HepG2 (cell line): ENCODE results near the gene UPF3A. TPM values are rescaled to one million over a fixed set of nuclear protein-coding genes. Genes with fewer than 3 reads are reported as not detected.

Source experiments
- CBX2 ChIP-seq, 2 experiments: fragments of 200-600 bp in 1 of 2; sonication (generic); formaldehyde crosslinking in 1 of 2; IDR thresholded peaks; 2 replicates each; pipeline versions ENCODE4 v1.7.0 to v1.8.1; 2018 to 2022; ENCODE audit warnings: low read depth in 2 of 2, low read length in 1 of 2, mild to moderate bottlenecking in 1 of 2, missing genetic modification reagents in 1 of 2
- DR1 ChIP-seq: sonication (generic); formaldehyde crosslinking; IDR thresholded peaks from 2 replicates; pipeline ENCODE4 v1.8.0; 2021; ENCODE audit warnings: mild to moderate bottlenecking, missing genetic modification reagents, inconsistent platforms
- HMGA1 ChIP-seq: sonication (generic); formaldehyde crosslinking; conservative IDR thresholded peaks from 2 replicates; pipeline ENCODE4 v1.4.0; 2020; ENCODE audit warnings: missing genetic modification reagents
- THAP11 ChIP-seq: IDR thresholded peaks from 2 replicates; pipeline ENCODE4 v1.6.1; 2016; ENCODE audit warnings: missing biosample characterization, missing genetic modification reagents
- YEATS4 ChIP-seq: sonication (generic); formaldehyde crosslinking; IDR thresholded peaks from 2 replicates; pipeline ENCODE4 v1.4.0; 2020; ENCODE audit warnings: missing genetic modification reagents, borderline replicate concordance
- ZBTB21 ChIP-seq: sonication (generic); formaldehyde crosslinking; IDR thresholded peaks from 2 replicates; pipeline ENCODE4 v1.4.0; 2020; ENCODE audit warnings: missing genetic modification reagents
- ZMYM3 ChIP-seq: sonication (generic); formaldehyde crosslinking; IDR thresholded peaks from 2 replicates; pipeline ENCODE4 v1.5.1; 2020; ENCODE audit warnings: mild to moderate bottlenecking, missing genetic modification reagents
- ZNF121 ChIP-seq: sonication (generic); formaldehyde crosslinking; IDR thresholded peaks from 2 replicates; pipeline ENCODE4 v1.5.0; 2020; ENCODE audit warnings: mild to moderate bottlenecking, missing genetic modification reagents
- ZNF577 ChIP-seq: sonication (generic); formaldehyde crosslinking; IDR thresholded peaks from 2 replicates; pipeline ENCODE4 v1.4.0; 2020; ENCODE audit warnings: mild to moderate bottlenecking, low read depth, missing genetic modification reagents, borderline replicate concordance
- polyA plus RNA-seq, 8 experiments: library from polyadenylated mRNA; depleted of rRNA in 3 of 8; stranded (reverse) in 7 of 8; unstranded in 1 of 8; fragments of >200 nt; fragmentation: Illumina TruSeq in 4 of 8; extraction: Trizol in 4 of 8; gene quantifications; 2 replicates each; pipeline versions ENCODE4 v1.2.1 to v1.2.3, GENCODE V29; 2011 to 2016; ENCODE audit warnings: low read depth in 4 of 8, missing spikeins in 1 of 8, mixed read lengths in 1 of 8; ENCODE audit not compliant: insufficient read depth in 1 of 8
- total RNA-seq, 5 experiments: library from RNA; depleted of rRNA; stranded (reverse); fragments of >200 nt; fragmentation: Illumina TruSeq; extraction: Trizol; gene quantifications; 2 replicates each; pipeline ENCODE4 v1.2.3, GENCODE V29; 2016; ENCODE audit warnings: low read depth in 1 of 5
- TF ChIP-seq, protein P1 (sequence below): sonication (generic); formaldehyde crosslinking; IDR thresholded peaks from 2 replicates; pipeline ENCODE4 v1.9.0; 2021; ENCODE audit warnings: missing genetic modification reagents, mild to moderate bottlenecking, borderline replicate concordance
- TF ChIP-seq, protein P2 (sequence below): sonication (generic); formaldehyde crosslinking; IDR thresholded peaks from 2 replicates; pipeline ENCODE4 v1.5.1; 2020; ENCODE audit warnings: missing genetic modification reagents, mild to moderate bottlenecking, borderline replicate concordance
- TF ChIP-seq, protein P3 (sequence below): sonication (generic); formaldehyde crosslinking; IDR thresholded peaks from 2 replicates; pipeline ENCODE4 v1.8.0; 2022; ENCODE audit warnings: low read depth, missing genetic modification reagents
- TF ChIP-seq, protein P4 (sequence below): sonication (generic); formaldehyde crosslinking; IDR thresholded peaks from 2 replicates; pipeline ENCODE4 v1.4.0; 2020; ENCODE audit warnings: missing genetic modification reagents, mild to moderate bottlenecking, borderline replicate concordance
- TF ChIP-seq, protein P5 (sequence below): sonication (generic); formaldehyde crosslinking; IDR thresholded peaks from 2 replicates; pipeline ENCODE4 v1.8.1; 2022; ENCODE audit warnings: mild to moderate bottlenecking, missing genetic modification reagents
- TF ChIP-seq, protein P6 (sequence below): sonication (generic); formaldehyde crosslinking; IDR thresholded peaks from 2 replicates; pipeline ENCODE4 v1.8.0; 2022; ENCODE audit warnings: missing genetic modification reagents, mild to moderate bottlenecking, moderate library complexity, borderline replicate concordance

Gene UPF3A
- total and polyA plus RNA-seq, 2 of the 13 experiments (the other 11 are each of a cell fraction or from before 2014, with no cell fraction given): 60.2 to 63.8 TPM

DNA sequence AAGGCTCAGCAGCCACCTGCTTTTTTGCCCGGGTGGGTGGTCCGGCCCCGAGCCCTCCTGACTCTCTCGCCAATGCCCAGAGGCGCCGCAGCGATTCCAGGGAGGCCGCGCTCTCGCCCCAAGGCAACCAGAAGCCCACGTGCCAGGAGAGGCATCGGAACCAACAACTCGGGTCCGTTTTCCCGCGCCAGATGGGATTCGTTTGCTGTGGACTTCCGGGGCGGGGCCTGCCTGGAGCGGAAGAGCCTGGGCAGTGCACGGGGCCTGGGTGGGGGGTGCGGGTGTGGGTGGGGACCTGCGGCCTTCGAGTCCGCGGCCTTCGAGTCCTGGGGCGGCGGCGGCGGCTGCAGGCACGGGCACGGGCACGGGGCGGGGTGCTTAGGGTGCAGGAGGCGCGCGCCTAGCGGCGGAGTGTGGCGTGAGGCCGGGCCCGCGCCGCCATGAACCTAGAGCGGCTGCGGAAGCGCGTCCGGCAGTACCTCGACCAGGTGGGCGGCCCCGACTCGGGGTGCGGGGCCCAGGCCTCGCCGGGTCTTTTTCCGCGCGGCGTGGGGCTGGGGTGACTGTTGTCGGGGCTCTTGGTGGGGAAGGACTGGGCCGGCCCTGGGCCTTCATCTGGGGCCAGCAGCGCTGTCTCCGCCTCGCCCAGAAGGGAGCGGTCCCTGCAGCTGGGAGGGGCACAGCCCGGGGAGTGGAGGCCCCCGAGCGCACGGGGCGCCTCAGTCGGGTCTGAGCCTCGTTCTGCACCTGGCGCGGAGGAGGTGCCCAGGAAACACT lies 46.6 kb upstream of the UPF3A start, which contains the start of gene CDC16 (continued):
- TF ChIP-seq, protein P1, sequence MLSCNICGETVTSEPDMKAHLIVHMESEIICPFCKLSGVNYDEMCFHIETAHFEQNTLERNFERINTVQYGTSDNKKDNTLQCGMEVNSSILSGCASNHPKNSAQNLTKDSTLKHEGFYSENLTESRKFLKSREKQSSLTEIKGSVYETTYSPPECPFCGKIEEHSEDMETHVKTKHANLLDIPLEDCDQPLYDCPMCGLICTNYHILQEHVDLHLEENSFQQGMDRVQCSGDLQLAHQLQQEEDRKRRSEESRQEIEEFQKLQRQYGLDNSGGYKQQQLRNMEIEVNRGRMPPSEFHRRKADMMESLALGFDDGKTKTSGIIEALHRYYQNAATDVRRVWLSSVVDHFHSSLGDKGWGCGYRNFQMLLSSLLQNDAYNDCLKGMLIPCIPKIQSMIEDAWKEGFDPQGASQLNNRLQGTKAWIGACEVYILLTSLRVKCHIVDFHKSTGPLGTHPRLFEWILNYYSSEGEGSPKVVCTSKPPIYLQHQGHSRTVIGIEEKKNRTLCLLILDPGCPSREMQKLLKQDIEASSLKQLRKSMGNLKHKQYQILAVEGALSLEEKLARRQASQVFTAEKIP (CRISPR knock-in tag): no peak
- peak; percentile 95 for TF ChIP-seq YEATS4 (CRISPR knock-in tag)
- peak; percentile 48; the same call in 1 of the 2 replicates for TF ChIP-seq ZNF121 (CRISPR knock-in tag)
- TF ChIP-seq, protein P2, sequence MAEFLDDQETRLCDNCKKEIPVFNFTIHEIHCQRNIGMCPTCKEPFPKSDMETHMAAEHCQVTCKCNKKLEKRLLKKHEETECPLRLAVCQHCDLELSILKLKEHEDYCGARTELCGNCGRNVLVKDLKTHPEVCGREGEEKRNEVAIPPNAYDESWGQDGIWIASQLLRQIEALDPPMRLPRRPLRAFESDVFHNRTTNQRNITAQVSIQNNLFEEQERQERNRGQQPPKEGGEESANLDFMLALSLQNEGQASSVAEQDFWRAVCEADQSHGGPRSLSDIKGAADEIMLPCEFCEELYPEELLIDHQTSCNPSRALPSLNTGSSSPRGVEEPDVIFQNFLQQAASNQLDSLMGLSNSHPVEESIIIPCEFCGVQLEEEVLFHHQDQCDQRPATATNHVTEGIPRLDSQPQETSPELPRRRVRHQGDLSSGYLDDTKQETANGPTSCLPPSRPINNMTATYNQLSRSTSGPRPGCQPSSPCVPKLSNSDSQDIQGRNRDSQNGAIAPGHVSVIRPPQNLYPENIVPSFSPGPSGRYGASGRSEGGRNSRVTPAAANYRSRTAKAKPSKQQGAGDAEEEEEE: peak; percentile 78; the same call in 1 of the 2 replicates
- TF ChIP-seq HMGA1 (CRISPR knock-in tag): no peak
- no peak for TF ChIP-seq CBX2 (IDR thresholded peaks at IDR 0.05; ENCODE audit: low read depth, low read length)
- peak; percentile 88; the same call in 1 of the 2 replicates for TF ChIP-seq CBX2 (CRISPR knock-in tag; IDR thresholded peaks at IDR 0.05; ENCODE audit: low read depth)
- 0 out of 2 replicates have a peak, but pooled peaks have one; percentile 20 for TF ChIP-seq ZBTB21 (CRISPR knock-in tag)
- TF ChIP-seq, protein P3, sequence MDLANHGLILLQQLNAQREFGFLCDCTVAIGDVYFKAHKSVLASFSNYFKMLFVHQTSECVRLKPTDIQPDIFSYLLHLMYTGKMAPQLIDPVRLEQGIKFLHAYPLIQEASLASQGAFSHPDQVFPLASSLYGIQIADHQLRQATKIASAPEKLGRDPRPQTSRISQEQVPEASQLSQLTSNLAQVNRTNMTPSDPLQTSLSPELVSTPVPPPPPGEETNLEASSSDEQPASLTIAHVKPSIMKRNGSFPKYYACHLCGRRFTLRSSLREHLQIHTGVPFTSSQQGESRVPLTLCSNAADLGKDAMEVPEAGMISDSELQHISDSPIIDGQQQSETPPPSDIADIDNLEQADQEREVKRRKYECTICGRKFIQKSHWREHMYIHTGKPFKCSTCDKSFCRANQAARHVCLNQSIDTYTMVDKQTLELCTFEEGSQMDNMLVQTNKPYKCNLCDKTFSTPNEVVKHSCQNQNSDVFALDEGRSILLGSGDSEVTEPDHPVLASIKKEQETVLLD (CRISPR knock-in tag): peak; percentile 87
- TF ChIP-seq ZMYM3: no peak
- TF ChIP-seq, protein P4, sequence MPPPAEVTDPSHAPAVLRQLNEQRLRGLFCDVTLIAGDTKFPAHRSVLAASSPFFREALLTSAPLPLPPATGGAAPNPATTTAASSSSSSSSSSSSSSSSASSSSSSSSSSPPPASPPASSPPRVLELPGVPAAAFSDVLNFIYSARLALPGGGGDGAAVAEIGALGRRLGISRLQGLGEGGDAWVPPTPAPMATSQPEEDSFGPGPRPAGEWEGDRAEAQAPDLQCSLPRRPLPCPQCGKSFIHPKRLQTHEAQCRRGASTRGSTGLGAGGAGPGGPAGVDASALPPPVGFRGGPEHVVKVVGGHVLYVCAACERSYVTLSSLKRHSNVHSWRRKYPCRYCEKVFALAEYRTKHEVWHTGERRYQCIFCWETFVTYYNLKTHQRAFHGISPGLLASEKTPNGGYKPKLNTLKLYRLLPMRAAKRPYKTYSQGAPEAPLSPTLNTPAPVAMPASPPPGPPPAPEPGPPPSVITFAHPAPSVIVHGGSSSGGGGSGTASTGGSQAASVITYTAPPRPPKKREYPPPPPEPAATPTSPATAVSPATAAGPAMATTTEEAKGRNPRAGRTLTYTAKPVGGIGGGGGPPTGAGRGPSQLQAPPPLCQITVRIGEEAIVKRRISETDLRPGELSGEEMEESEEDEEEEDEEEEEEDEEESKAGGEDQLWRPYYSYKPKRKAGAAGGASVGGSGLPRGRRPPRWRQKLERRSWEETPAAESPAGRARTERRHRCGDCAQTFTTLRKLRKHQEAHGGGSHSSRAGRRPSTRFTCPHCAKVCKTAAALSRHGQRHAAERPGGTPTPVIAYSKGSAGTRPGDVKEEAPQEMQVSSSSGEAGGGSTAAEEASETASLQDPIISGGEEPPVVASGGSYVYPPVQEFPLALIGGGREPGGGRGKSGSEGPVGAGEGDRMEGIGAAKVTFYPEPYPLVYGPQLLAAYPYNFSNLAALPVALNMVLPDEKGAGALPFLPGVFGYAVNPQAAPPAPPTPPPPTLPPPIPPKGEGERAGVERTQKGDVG (CRISPR knock-in tag): peak; percentile 72; the same call in 1 of the 2 replicates
- TF ChIP-seq ZNF577 (CRISPR knock-in tag): no peak
- TF ChIP-seq, protein P5, sequence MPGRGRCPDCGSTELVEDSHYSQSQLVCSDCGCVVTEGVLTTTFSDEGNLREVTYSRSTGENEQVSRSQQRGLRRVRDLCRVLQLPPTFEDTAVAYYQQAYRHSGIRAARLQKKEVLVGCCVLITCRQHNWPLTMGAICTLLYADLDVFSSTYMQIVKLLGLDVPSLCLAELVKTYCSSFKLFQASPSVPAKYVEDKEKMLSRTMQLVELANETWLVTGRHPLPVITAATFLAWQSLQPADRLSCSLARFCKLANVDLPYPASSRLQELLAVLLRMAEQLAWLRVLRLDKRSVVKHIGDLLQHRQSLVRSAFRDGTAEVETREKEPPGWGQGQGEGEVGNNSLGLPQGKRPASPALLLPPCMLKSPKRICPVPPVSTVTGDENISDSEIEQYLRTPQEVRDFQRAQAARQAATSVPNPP (CRISPR knock-in tag): peak; percentile 77; the same call in 1 of the 2 replicates
- TF ChIP-seq THAP11: peak; percentile 92
- 0 out of 2 replicates have a peak, but pooled peaks have one; percentile 39 for TF ChIP-seq DR1 (CRISPR knock-in tag)
- TF ChIP-seq, protein P6, sequence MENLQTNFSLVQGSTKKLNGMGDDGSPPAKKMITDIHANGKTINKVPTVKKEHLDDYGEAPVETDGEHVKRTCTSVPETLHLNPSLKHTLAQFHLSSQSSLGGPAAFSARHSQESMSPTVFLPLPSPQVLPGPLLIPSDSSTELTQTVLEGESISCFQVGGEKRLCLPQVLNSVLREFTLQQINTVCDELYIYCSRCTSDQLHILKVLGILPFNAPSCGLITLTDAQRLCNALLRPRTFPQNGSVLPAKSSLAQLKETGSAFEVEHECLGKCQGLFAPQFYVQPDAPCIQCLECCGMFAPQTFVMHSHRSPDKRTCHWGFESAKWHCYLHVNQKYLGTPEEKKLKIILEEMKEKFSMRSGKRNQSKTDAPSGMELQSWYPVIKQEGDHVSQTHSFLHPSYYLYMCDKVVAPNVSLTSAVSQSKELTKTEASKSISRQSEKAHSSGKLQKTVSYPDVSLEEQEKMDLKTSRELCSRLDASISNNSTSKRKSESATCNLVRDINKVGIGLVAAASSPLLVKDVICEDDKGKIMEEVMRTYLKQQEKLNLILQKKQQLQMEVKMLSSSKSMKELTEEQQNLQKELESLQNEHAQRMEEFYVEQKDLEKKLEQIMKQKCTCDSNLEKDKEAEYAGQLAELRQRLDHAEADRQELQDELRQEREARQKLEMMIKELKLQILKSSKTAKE: peak; percentile 17; the same call in 1 of the 2 replicates
